Immature natural killer cell (primary cell): ENCODE measurements around the gene PTPA. TPM values are rescaled to one million over a fixed set of nuclear protein-coding genes. Genes with fewer than 3 reads are reported as not detected.
A peak's percentile ranks its signal among the peaks of the same experiment; 100 is the strongest.
"Not testable (repeated sequence)": the region's sequence is repeated elsewhere in the genome, so short reads cannot be mapped to it uniquely, and the experiment has no call there.

ENCODE experiments used
- DNase-seq, 3 donors: peaks; one replicate each; pipeline ENCODE4 v3.0.0; 2022; ENCODE audit warnings: mixed read lengths in 1 of 3
- H3K27ac Mint-ChIP-seq, 6 donors: one replicate each; pipeline ENCODE4 v1.8.0; 2020; ENCODE audit warnings: mixed read lengths in 6 of 6, mild to moderate bottlenecking in 5 of 6, inconsistent platforms in 4 of 6, moderate library complexity in 3 of 6
- H3K27me3 Mint-ChIP-seq, 3 donors: one replicate each; pipeline ENCODE4 v1.8.0; 2020 to 2021; ENCODE audit warnings: low read depth in 3 of 3, mild to moderate bottlenecking in 3 of 3, mixed read lengths in 3 of 3, moderate library complexity in 3 of 3, inconsistent platforms in 1 of 3
- H3K36me3 Mint-ChIP-seq, 3 donors: one replicate each; pipeline ENCODE4 v1.8.0; 2020; ENCODE audit warnings: mixed read lengths in 3 of 3, inconsistent platforms in 2 of 3, mild to moderate bottlenecking in 2 of 3
- H3K4me1 Mint-ChIP-seq, 2 donors: one replicate each; pipeline ENCODE4 v1.8.0; 2020; ENCODE audit warnings: inconsistent platforms in 2 of 2, mild to moderate bottlenecking in 2 of 2, mixed read lengths in 2 of 2, moderate library complexity in 1 of 2
- H3K4me3 Mint-ChIP-seq, 5 donors: one replicate each; pipeline ENCODE4 v1.8.0; 2020; ENCODE audit warnings: mild to moderate bottlenecking in 5 of 5, mixed read lengths in 5 of 5, inconsistent platforms in 3 of 5, moderate library complexity in 3 of 5
- H3K9me3 Mint-ChIP-seq, 6 donors: one replicate each; pipeline ENCODE4 v1.8.0; 2020; ENCODE audit warnings: mild to moderate bottlenecking in 6 of 6, mixed read lengths in 6 of 6, inconsistent platforms in 4 of 6, moderate library complexity in 3 of 6
- polyA plus RNA-seq, 3 donors: library from polyadenylated mRNA; unstranded; fragments of 300-500 nt; fragmentation: Illumina TruSeq; gene quantifications; one replicate each; pipeline ENCODE4 v1.2.3, GENCODE V29; 2021

Gene PTPA
- polyA plus RNA-seq, 3 donors from 2014 or later: 16.8 to 19.1 (median 19.0) TPM

DNA sequence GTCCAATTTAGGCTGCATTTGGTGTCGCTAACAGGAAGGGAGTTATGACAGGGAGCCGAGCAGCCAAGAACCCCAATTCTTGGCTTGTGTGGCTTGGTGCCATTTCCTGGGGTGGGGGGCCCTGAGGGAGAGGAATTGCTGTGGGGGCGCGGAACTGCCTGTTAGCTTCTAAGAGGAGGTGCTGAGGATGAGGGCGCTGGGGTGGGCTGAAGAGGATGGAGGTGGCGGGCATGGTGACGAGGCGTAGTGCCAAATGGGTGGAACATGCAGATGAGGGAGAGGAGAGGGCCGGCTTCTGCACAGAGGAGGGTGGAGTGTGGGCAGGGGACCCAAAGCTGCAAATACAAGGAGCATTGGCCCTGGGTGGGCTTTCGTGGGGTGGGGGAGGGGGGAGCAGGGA, 38.9 kb downstream of the PTPA start:
- no peak for DNase-seq
- Mint-ChIP-seq H3K4me1 (no peaks in the 10 kb centered on the region), H3K27ac (peak overlapping the region in 1 of 6 donors; percentile 79), H3K9me3 (no peaks in the 10 kb centered on the region), H3K36me3 (peaks cover 4 to 5% (median 4%) of the 10 kb centered on the region in 3 donors), H3K4me3 (no peak overlapping the region), H3K27me3 (peaks cover 0 to 2% (median 2%) of the 10 kb centered on the region in 3 donors)

DNA sequence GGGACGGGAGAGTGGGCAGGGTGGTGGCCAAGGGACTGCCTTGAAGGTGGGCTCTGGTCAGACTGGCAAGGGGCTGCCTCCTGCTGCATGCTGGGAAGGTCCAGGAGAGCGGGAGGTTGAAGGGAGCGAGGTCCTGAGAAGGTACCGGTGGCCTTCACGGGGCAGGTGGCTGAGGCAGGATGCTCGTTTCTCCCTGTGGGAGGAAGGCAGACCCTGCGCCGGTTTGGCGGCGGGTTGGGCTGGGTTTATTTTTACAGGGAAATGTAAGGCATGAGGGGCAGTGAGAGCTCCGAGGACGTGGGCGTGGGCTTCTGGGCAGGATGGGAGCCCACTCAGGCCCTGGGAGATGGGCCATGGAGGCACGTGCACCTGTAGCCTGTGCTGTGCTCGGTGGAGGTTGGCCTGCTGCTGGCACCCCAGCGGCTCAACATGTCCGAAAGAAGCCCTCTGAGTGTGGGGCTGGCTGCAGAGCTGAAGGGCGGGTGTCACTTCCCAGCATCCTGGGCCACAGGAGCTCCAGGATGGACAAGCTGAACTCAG, 39.5 kb downstream of the PTPA start:
- peaks cover 0 to 2% (median 2%) of the 10 kb centered on the region in 3 donors for H3K27me3 Mint-ChIP-seq
- H3K9me3 Mint-ChIP-seq: no peaks in the 10 kb centered on the region
- peak overlapping the region in 1 of 6 donors; percentile 42 for H3K27ac Mint-ChIP-seq
- DNase-seq: no peak
- H3K4me1 Mint-ChIP-seq: no peaks in the 10 kb centered on the region
- peaks cover 4 to 5% (median 4%) of the 10 kb centered on the region in 3 donors for H3K36me3 Mint-ChIP-seq
- no peak overlapping the region for H3K4me3 Mint-ChIP-seq

DNA sequence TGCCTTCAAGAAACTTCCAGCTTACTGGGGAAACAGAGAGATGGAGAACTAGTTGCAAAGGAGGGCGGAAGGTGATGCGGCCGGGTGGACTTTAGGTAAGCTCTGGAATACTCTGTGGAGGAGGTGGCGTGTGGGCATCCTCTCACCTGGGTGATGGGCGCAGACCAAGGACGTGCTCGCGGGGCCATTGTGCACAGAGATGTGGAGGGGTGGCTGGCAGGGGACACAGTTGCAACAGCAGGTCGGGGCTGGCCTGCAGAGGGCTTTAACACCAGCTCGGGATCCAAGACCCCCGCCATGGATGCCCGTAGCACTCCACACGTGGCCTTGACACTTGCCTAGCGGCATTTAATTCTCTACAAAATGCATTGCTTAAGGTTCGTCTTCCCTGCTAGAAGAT, 40.3 kb downstream of the PTPA start:
- H3K36me3 Mint-ChIP-seq: peaks cover 4 to 5% (median 4%) of the 10 kb centered on the region in 3 donors
- no peaks in the 10 kb centered on the region for H3K9me3 Mint-ChIP-seq
- H3K4me1 Mint-ChIP-seq: no peaks in the 10 kb centered on the region
- no peak for DNase-seq
- H3K27me3 Mint-ChIP-seq: peaks cover 0 to 2% (median 2%) of the 10 kb centered on the region in 3 donors
- peak overlapping the region in 3 of 6 donors; percentile 29 to 42 (median 42) for H3K27ac Mint-ChIP-seq
- no peak overlapping the region for H3K4me3 Mint-ChIP-seq

GRCh38 chr9:129154866-129155477, 43.8 kb downstream of the PTPA start:
- no peak for DNase-seq
- H3K9me3 Mint-ChIP-seq: no peaks in the 10 kb centered on the region
- H3K4me3 Mint-ChIP-seq: no peak overlapping the region
- no peak overlapping the region for H3K27ac Mint-ChIP-seq
- no peaks in the 10 kb centered on the region for H3K4me1 Mint-ChIP-seq
- H3K36me3 Mint-ChIP-seq: peaks cover 4 to 5% (median 4%) of the 10 kb centered on the region in 3 donors
- H3K27me3 Mint-ChIP-seq: peaks cover 0 to 2% (median 2%) of the 10 kb centered on the region in 3 donors

DNA sequence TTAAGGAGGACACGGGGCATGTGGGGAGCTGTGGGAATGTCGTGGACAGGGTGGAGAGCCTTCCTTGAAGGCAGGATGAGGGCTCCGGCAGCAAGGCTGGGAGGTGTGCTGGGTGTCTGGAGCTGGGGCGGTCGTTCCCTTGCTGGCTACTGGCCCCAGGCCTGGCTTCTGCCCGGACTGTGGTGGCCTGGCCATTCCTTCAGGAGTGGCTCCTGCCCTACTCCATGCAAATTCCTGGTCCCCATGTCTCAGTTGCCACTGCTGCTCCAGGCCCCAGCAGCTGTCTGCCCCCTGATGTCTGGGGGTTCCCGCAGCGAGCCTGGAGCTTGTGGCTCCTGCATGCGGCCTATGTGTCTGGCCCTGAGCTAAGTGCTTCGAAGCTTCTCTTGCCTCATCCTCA, 44.9 kb downstream of the PTPA start:
- no peak for DNase-seq
- Mint-ChIP-seq H3K27me3 (peaks cover 0 to 2% (median 0%) of the 10 kb centered on the region in 3 donors), H3K27ac (peak overlapping the region in 1 of 6 donors; percentile 28), H3K4me1 (no peaks in the 10 kb centered on the region), H3K9me3 (no peaks in the 10 kb centered on the region), H3K4me3 (no peak overlapping the region), H3K36me3 (peaks cover 3 to 4% (median 3%) of the 10 kb centered on the region in 3 donors)

GRCh38 chr9:129160712-129161533, 49.7 kb downstream of the PTPA start:
- no peaks in the 10 kb centered on the region for H3K36me3 Mint-ChIP-seq
- H3K4me1 Mint-ChIP-seq: no peaks in the 10 kb centered on the region
- DNase-seq: no peak
- no peak overlapping the region for H3K27ac Mint-ChIP-seq
- H3K9me3 Mint-ChIP-seq: no peaks in the 10 kb centered on the region
- no peak overlapping the region for H3K4me3 Mint-ChIP-seq
- peaks cover 0 to 3% (median 0%) of the 10 kb centered on the region in 3 donors for H3K27me3 Mint-ChIP-seq

- Mint-ChIP-seq H3K36me3 (no peaks in the 10 kb centered on the region), H3K27ac (no peak overlapping the region), H3K4me3 (no peak overlapping the region)
Observed at GRCh38 chr9:129161534-129161837, 50.3 kb downstream of the PTPA start.

DNA sequence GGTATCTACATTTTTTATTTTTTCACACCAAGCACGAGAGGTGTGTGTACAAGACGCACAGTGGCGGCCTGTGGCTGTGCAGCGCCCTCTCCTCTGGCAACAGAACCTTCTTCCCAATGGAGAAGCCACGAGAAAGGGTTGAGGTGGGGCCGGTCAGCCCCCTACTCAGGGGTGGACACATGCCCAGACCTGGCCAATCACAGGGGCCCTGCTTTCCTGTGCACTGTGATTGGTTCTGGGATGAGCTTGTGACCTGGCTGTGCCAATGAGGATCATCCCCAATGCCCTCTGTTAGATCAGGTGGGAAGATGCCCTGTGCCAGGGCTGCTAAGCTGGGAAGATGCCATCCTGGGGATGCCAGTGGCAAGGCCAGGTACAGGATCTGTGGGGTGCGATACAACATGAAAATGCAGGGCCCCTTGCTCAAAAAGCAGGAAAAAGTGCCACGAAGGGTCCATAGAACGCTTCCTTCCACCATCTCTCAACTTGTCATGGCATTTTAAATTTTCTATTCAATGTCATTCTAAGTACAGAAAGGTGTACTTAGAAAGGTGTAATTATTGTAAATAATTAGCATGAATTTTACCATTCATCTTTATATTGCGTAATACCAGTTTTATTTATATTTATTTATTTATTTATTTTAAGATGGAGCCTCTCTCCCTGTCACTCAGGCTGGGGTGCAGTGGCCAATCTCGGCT, 51.4 kb downstream of the PTPA start:
- Mint-ChIP-seq H3K27ac (no peak overlapping the region), H3K4me1 (peaks cover 3 to 9% of the 10 kb centered on the region in 2 donors), H3K27me3 (peaks cover 0 to 3% (median 0%) of the 10 kb centered on the region in 3 donors), H3K9me3 (no peaks in the 10 kb centered on the region), H3K36me3 (no peaks in the 10 kb centered on the region), H3K4me3 (no peak overlapping the region)
- no peak for DNase-seq

More at GRCh38 chr9:129161534-129161837, 50.3 kb downstream of the PTPA start:
- H3K9me3 Mint-ChIP-seq: no peaks in the 10 kb centered on the region
- peaks cover 0 to 3% (median 0%) of the 10 kb centered on the region in 3 donors for H3K27me3 Mint-ChIP-seq
- DNase-seq: no peak
- H3K4me1 Mint-ChIP-seq: peaks cover 0 to 1% of the 10 kb centered on the region in 2 donors

DNA sequence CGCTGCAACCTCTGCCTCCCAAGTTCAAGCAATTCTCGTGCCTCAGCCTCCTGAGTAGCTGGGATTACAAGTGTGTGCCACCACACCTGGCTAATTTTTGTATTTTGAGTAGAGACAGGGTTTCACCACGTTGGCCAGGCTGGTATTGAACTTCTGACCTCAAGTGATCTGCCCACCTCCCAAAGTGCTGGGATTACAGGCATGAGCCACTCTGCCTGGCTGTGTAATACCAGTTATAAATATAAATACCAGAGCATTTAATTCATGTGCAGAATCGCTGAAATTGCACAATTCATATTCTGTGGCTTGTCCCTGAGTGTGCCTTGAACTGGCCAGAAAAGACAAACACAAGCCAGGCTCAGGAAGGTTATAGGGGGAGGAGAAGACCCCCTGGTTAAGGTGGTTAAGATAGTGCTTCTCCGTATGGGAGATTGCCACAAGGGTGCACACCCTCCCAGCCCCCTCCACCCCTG, 52.0 kb downstream of the PTPA start:
- H3K27ac Mint-ChIP-seq, H3K4me3 Mint-ChIP-seq, DNase-seq, H3K36me3 Mint-ChIP-seq, H3K27me3 Mint-ChIP-seq, H3K9me3 Mint-ChIP-seq: not testable (repeated sequence)
- peaks cover 5 to 14% of the 10 kb centered on the region in 2 donors for H3K4me1 Mint-ChIP-seq

DNA sequence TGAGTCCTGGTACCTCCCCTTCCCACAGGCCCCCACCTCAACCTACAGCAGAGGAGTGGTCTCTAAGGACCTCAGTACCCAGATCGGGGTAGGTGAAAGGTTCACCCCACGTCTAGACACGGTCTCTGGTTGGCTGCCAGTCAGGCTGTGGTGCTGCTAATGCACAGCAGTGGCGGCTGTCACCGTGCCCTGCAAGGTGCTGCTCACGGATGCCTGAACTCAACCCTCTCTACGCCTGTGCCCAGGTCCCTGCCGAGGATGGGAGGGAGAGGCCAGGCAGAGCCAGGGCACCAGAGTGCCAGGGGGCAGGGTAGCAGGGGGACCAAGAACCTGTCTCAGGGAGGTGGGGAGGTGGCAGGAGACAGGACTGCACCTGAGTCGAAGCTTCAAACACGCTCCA, 52.5 kb downstream of the PTPA start:
- H3K27me3 Mint-ChIP-seq: peaks cover 0 to 3% (median 0%) of the 10 kb centered on the region in 3 donors
- peaks cover 5 to 14% of the 10 kb centered on the region in 2 donors for H3K4me1 Mint-ChIP-seq
- H3K9me3 Mint-ChIP-seq: no peaks in the 10 kb centered on the region
- no peaks in the 10 kb centered on the region for H3K36me3 Mint-ChIP-seq
- DNase-seq: no peak
- H3K4me3 Mint-ChIP-seq: no peak overlapping the region
- H3K27ac Mint-ChIP-seq: no peak overlapping the region

DNA sequence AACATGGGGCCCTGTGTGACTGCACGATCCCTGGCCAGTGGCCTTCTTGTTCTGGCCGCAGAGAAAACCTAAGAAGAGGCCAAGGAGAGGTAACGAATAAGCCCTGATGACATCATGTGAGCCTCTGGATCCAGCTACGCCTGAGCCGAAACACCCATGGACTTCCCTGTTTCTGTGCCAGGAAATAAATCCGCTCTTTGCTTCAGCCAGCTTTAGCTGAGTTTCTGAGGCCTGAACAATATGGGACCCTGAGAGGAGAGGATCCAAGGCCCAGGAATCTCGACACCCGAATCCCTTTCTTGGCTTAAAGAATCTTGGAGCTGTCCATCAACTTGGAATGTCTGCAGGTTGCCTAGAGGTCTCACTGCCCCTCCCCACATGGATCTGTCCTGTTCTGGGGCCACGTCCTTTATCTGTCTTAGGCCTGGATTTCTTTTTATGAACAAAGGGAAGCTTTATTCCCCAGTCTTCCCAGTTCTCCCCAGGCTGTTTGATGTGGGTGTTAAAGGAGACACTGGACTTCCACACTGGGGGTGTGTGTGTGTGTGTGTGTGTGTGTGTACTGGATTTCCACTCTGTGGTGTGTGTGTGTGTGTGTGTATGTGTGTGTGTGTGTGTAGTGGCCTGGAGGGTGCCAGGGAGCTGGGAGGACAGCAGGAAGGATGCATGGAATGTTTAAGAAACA, 53.2 kb downstream of the PTPA start:
- Mint-ChIP-seq H3K27ac (no peak overlapping the region), H3K4me1 (peaks cover 5 to 14% of the 10 kb centered on the region in 2 donors), H3K4me3 (no peak overlapping the region), H3K27me3 (peaks cover 0 to 3% (median 0%) of the 10 kb centered on the region in 3 donors), H3K9me3 (no peaks in the 10 kb centered on the region), H3K36me3 (no peaks in the 10 kb centered on the region)
- DNase-seq: no peak

DNA sequence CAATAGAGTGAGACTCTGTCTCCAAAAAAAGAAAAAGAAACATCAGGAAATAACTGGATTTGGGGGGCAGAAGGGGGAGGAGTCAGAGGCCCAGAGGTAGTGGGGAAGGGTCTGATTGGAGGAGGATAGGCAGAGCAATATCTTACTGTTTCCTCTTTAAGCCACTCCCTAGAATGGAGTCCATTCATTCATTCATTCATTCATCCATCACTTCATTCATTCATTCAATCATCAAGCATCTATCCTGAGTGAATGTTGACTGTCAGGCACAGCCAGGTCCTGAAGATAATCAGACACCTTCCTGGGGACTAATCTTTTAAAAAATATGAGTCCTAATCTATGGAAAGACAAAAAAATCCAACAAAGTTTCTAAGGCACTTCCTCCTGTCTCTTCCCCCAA, 54.0 kb downstream of the PTPA start:
- Mint-ChIP-seq H3K4me3 (no peak overlapping the region), H3K27me3 (peaks cover 0 to 3% (median 0%) of the 10 kb centered on the region in 3 donors), H3K27ac (no peak overlapping the region), H3K4me1 (peaks cover 5 to 14% of the 10 kb centered on the region in 2 donors), H3K9me3 (no peaks in the 10 kb centered on the region), H3K36me3 (no peaks in the 10 kb centered on the region)
- DNase-seq: no peak
